ENCODE data around the gene NDUFS3. TPM values are rescaled to one million over a fixed set of nuclear protein-coding genes. Genes with fewer than 3 reads are reported as not detected.

NDUFS3 gene
- total RNA-seq, 4 donors from 2014 or later, result 38.7 to 75.6 (median 53.2) TPM

GRCh38 chr11:47586098-47586855 lies 7.4 kb downstream of the NDUFS3 start, which contains the start of gene FAM180B:
FAM180B (plus strand) TSS chr11:47586678; CDS start chr11:47586769, 91 bp downstream.
- TF ChIP-seq CTCF (IDR thresholded peaks at IDR 0.05) (no peak), POLR2A (IDR thresholded peaks at IDR 0.05) (no peak), POLR2AphosphoS5 (IDR thresholded peaks at IDR 0.05) (no peak), EP300 (IDR thresholded peaks at IDR 0.05) (no peak)
- peaks cover 25% of the 10 kb centered on the region for H3K27me3 ChIP-seq
- H3K4me3 ChIP-seq, result no peak within 1 kb of the TSS
- H3K9me3 ChIP-seq, result peaks cover 0 to 4% (median 0%) of the 10 kb centered on the region in 3 donors
- 51% methylated on average over 3 of the region's 12 CpGs; no CpG with 5 or more reads in 1 of the 2 donors for whole genome bisulfite sequencing, 2 donors (ENCODE audit: low coverage in 1 of 2)
- peak within 1 kb of the TSS in 1 of 4 donors; percentile 11 for H3K27ac ChIP-seq
- H3K4me1 ChIP-seq, result peaks cover 0 to 35% (median 0%) of the 10 kb centered on the region in 3 donors
- peak; percentile 18 for ATAC-seq
- peaks cover 0 to 50% of the 10 kb centered on the region in 2 donors for H3K36me3 ChIP-seq

- peaks cover 0 to 4% (median 0%) of the 10 kb centered on the region in 3 donors for H3K9me3 ChIP-seq
- peaks cover 0 to 35% (median 0%) of the 10 kb centered on the region in 3 donors for H3K4me1 ChIP-seq
- peaks cover 0 to 41% of the 10 kb centered on the region in 2 donors for H3K36me3 ChIP-seq
- H3K27ac ChIP-seq, result peak overlapping the region in 1 of 4 donors; percentile 11
- TF ChIP-seq CTCF (IDR thresholded peaks at IDR 0.05) (no peak), POLR2AphosphoS5 (IDR thresholded peaks at IDR 0.05) (no peak), EP300 (IDR thresholded peaks at IDR 0.05) (no peak), POLR2A (IDR thresholded peaks at IDR 0.05) (no peak)
- WGBS, 2 donors (ENCODE audit: low coverage in 1 of 2), result 78% methylated on average over 6 of the region's 6 CpGs; no CpG with 5 or more reads in 1 of the 2 donors
- no peak overlapping the region for H3K4me3 ChIP-seq
- peak; percentile 8 for ATAC-seq
- peaks cover 34% of the 10 kb centered on the region for H3K27me3 ChIP-seq
Measured at GRCh38 chr11:47587039-47587716, 8.3 kb downstream of the NDUFS3 start.

- peaks cover 0 to 4% (median 0%) of the 10 kb centered on the region in 3 donors for H3K9me3 ChIP-seq
- H3K4me1 ChIP-seq, result peaks cover 0 to 35% (median 0%) of the 10 kb centered on the region in 3 donors
- peaks cover 0 to 35% of the 10 kb centered on the region in 2 donors for H3K36me3 ChIP-seq
- TF ChIP-seq POLR2AphosphoS5 (IDR thresholded peaks at IDR 0.05), result no peak
- no peak for TF ChIP-seq EP300 (IDR thresholded peaks at IDR 0.05)
- TF ChIP-seq POLR2A (IDR thresholded peaks at IDR 0.05), result no peak
- no peak for TF ChIP-seq CTCF (IDR thresholded peaks at IDR 0.05)
- no peak overlapping the region for H3K4me3 ChIP-seq
- H3K27me3 ChIP-seq, result peaks cover 41% of the 10 kb centered on the region
- ATAC-seq, result peak; percentile 49
- no peak overlapping the region for H3K27ac ChIP-seq
- 83% methylated on average over 1 of the region's 14 CpGs; no CpG with 5 or more reads in 1 of the 2 donors for WGBS, 2 donors (ENCODE audit: low coverage in 1 of 2)
Measured at GRCh38 chr11:47587723-47588326, 9.0 kb downstream of the NDUFS3 start.

- TF ChIP-seq POLR2AphosphoS5 (IDR thresholded peaks at IDR 0.05), result no peak
- no peak for TF ChIP-seq EP300 (IDR thresholded peaks at IDR 0.05)
- no peak for TF ChIP-seq POLR2A (IDR thresholded peaks at IDR 0.05)
- TF ChIP-seq CTCF (IDR thresholded peaks at IDR 0.05), result no peak
- 100% methylated on average over 1 to 6 of the region's 11 CpGs for WGBS, 2 donors (ENCODE audit: low coverage in 1 of 2)
- ATAC-seq, result no peak
- peak overlapping the region in 2 of 4 donors; percentile 5 to 64 for H3K27ac ChIP-seq
- H3K27me3 ChIP-seq, result peaks cover 54% of the 10 kb centered on the region
- H3K36me3 ChIP-seq, result peaks cover 0 to 22% of the 10 kb centered on the region in 2 donors
- peaks cover 0 to 46% (median 8%) of the 10 kb centered on the region in 3 donors for H3K4me1 ChIP-seq
- peak overlapping the region in 1 of 2 donors; percentile 49 for H3K4me3 ChIP-seq
- H3K9me3 ChIP-seq, result peaks cover 0 to 4% (median 0%) of the 10 kb centered on the region in 3 donors
Measured at GRCh38 chr11:47589118-47589517, 10.2 kb downstream of the NDUFS3 start.
